HCT116 (cell line): ENCODE results near the gene LAMC2. TPM values are rescaled to one million over a fixed set of nuclear protein-coding genes. Genes with fewer than 3 reads are reported as not detected.

Source experiments
- ATAC-seq: fragments of 200-7000 bp; cut with Tn5 transposase; 2 replicates; pipeline ENCODE4 v1.9.1; 2020; ENCODE audit warnings: mild to moderate bottlenecking, moderate library complexity
- BruUV-seq: library from RNA; stranded (reverse); fragments of 400-500 nt; replicated peaks from 2 replicates; lab custom pipeline; 2021; lab: Mats Ljungman, UMichigan
- CTCF ChIA-PET: fragments of 300-600 bp; sonication (Branson Sonifier 250); formaldehyde crosslinking; loops from one replicate; lab custom pipeline; 2021; ENCODE audit warnings: antibody characterized with exemption; lab: Charles Lee
- POLR2A ChIA-PET: fragments of 300-600, 350-600 bp; sonication (Branson Sonifier 250); formaldehyde crosslinking; loops from one replicate; lab custom pipeline; 2021; ENCODE audit warnings: antibody characterized with exemption; lab: Charles Lee
- RAD21 ChIA-PET, 2 experiments: fragments of 300-600 bp; sonication (Branson Sonifier 250); formaldehyde crosslinking; loops; one replicate each; lab custom pipeline; 2023; ENCODE audit warnings: low total read pairs in 2 of 2; ENCODE audit not compliant: uncharacterized antibody in 2 of 2, unreplicated experiment in 2 of 2, low non-redundant PET in 1 of 2; lab: Charles Lee
- DNase-seq: peaks from one replicate; pipeline ENCODE4 v3.0.0-alpha.2; 2010; ENCODE audit warnings: low read depth, low spot score
- H2AFZ ChIP-seq: fragments of 200-600 bp; shearing (Covaris generic), sonication (generic); 2 replicates; pipeline ENCODE4 v1.6.1; 2017; ENCODE audit warnings: low read depth, mixed run types, mixed read lengths, antibody characterized with exemption, low read length; ENCODE audit not compliant: poor library complexity, severe bottlenecking
- H3K27ac ChIP-seq: 2 replicates; pipeline ENCODE4 v1.5.1; 2012; ENCODE audit warnings: low read depth, low read length
- H3K27me3 ChIP-seq: fragments of 200-600 bp; sonication (generic); 2 replicates; pipeline ENCODE4 v1.6.1; 2016; ENCODE audit warnings: mixed run types, low read length, mixed read lengths; ENCODE audit not compliant: insufficient read depth
- H3K36me3 ChIP-seq, 2 experiments: fragments of 200-500 bp in 1 of 2; fragments of 200-600 bp in 1 of 2; sonication (Bioruptor generic) in 1 of 2; sonication (generic) in 1 of 2; 2 replicates each; pipeline versions ENCODE4 v1.5.1 to v1.6.1; 2014 to 2016; ENCODE audit warnings: low read length in 2 of 2, inconsistent platforms in 1 of 2, mixed read lengths in 1 of 2, mixed run types in 1 of 2; ENCODE audit not compliant: insufficient read depth in 2 of 2, control insufficient read depth in 1 of 2
- H3K4me1 ChIP-seq, 2 experiments: fragments of 200-600 bp in 1 of 2; sonication (generic) in 1 of 2; 2 replicates each; pipeline versions ENCODE4 v1.5.1 to v1.6.1; 2012 to 2017; ENCODE audit warnings: low read length in 2 of 2, inconsistent platforms in 1 of 2, mild to moderate bottlenecking in 1 of 2, mixed read lengths in 1 of 2, mixed run types in 1 of 2, moderate library complexity in 1 of 2; ENCODE audit not compliant: insufficient read depth in 2 of 2, control insufficient read depth in 1 of 2
- H3K4me2 ChIP-seq: fragments of 200-600 bp; sonication (generic); 2 replicates; pipeline ENCODE4 v1.6.1; 2017; ENCODE audit warnings: mixed run types, low read length, mixed read lengths
- H3K4me3 ChIP-seq, 2 experiments: fragments of 200-600 bp in 1 of 2; sonication (generic) in 1 of 2; replicated peaks in 1 of 2; 2 replicates each; pipeline ENCODE4 v1.5.1; 2011 to 2016; ENCODE audit warnings: low read length in 2 of 2, control low read depth in 1 of 2, low read depth in 1 of 2, mild to moderate bottlenecking in 1 of 2, mixed read lengths in 1 of 2, mixed run types in 1 of 2
- H3K79me2 ChIP-seq: fragments of 200-600 bp; sonication (generic); 2 replicates; pipeline ENCODE4 v1.6.1; 2017; ENCODE audit warnings: mild to moderate bottlenecking, mixed run types, low read length, moderate library complexity, mixed read lengths; ENCODE audit not compliant: insufficient read depth
- H3K9ac ChIP-seq: fragments of 200-600 bp; sonication (generic); 2 replicates; pipeline ENCODE4 v1.6.1; 2016; ENCODE audit warnings: low read length, mixed read lengths
- H3K9me2 ChIP-seq: fragments of 200-600 bp; sonication (generic), shearing (Covaris generic); 2 replicates; pipeline ENCODE4 v1.6.1; 2017; ENCODE audit warnings: mixed run types, mild to moderate bottlenecking, moderate library complexity; ENCODE audit not compliant: insufficient read depth
- H3K9me3 ChIP-seq, 2 experiments: fragments of 200-500 bp in 1 of 2; fragments of 200-600 bp in 1 of 2; sonication (Bioruptor generic) in 1 of 2; sonication (generic) in 1 of 2; 2 replicates each; pipeline ENCODE4 v1.6.1; 2014 to 2017; ENCODE audit warnings: low read length in 2 of 2, mixed read lengths in 2 of 2, inconsistent platforms in 1 of 2, low read depth in 1 of 2, mild to moderate bottlenecking in 1 of 2, mixed run types in 1 of 2, moderate library complexity in 1 of 2; ENCODE audit not compliant: control insufficient read depth in 1 of 2, insufficient read depth in 1 of 2
- H4K20me1 ChIP-seq: fragments of 200-600 bp; sonication (generic), shearing (Covaris generic); 2 replicates; pipeline ENCODE4 v1.6.1; 2017; ENCODE audit warnings: mixed run types, mild to moderate bottlenecking, moderate library complexity; ENCODE audit not compliant: insufficient read depth
- ATF3 ChIP-seq: IDR thresholded peaks from 2 replicates; pipeline ENCODE4 v1.6.1; 2012
- MAX ChIP-seq: IDR thresholded peaks from 2 replicates; pipeline ENCODE4 v1.6.1; 2012
- SRF ChIP-seq: IDR thresholded peaks from 2 replicates; pipeline ENCODE4 v1.6.1; 2012; ENCODE audit warnings: low read depth
- intact Hi-C: fragments of 100-400 bp; cut with micrococcal nuclease; formaldehyde crosslinking; loops from 2 replicates; pipeline ENCODE4 v1.10.0; 2022
- total RNA-seq: library from RNA; stranded (reverse); gene quantifications from one replicate; pipeline ENCODE4 v1.2.1, GENCODE V29; 2021; ENCODE audit not compliant: unreplicated experiment

The LAMC2 gene
- total RNA-seq, 1 experiment from 2014 or later, result 22.2 TPM

- RAD21 ChIA-PET, result no interaction called here
- H2AFZ ChIP-seq, result no peak overlapping the region
- no peak for ATAC-seq
- no peak for TF ChIP-seq ATF3
- TF ChIP-seq, all 23 proteins: peak for 0
- Histone ChIP-seq H3K9me2 (no peaks in the 10 kb centered on the region), H3K4me1 (peaks cover 8 to 13% of the 10 kb centered on the region in 2 experiments), H3K9me3 (no peaks in the 10 kb centered on the region), H4K20me1 (no peaks in the 10 kb centered on the region), H3K27ac (no peak overlapping the region), H3K36me3 (no peaks in the 10 kb centered on the region), H3K79me2 (no peaks in the 10 kb centered on the region), H3K9ac (no peak overlapping the region), H3K4me2 (no peak overlapping the region), H3K4me3 (no peak overlapping the region), H3K27me3 (no peaks in the 10 kb centered on the region)
- no peak for DNase-seq
- no TSS peak for BruUV-seq
- CTCF ChIA-PET, result no interaction called here
- intact Hi-C loops, result no loop called here
- POLR2A ChIA-PET, result no interaction called here
Measured at GRCh38 chr1:183199304-183199703, 13.2 kb downstream of the LAMC2 start.

GRCh38 chr1:183200451-183200850, 14.4 kb downstream of the LAMC2 start:
- no peaks in the 10 kb centered on the region for H3K36me3 ChIP-seq
- no peaks in the 10 kb centered on the region for H3K9me3 ChIP-seq
- ChIA-PET RAD21 (no interaction called here), CTCF (no interaction called here)
- intact Hi-C loops, result no loop called here
- no peak for ATAC-seq
- H3K27ac ChIP-seq, result no peak overlapping the region
- H3K9me2 ChIP-seq, result no peaks in the 10 kb centered on the region
- no peaks in the 10 kb centered on the region for H3K27me3 ChIP-seq
- no peak for TF ChIP-seq SRF
- no peak for TF ChIP-seq MAX
- TF ChIP-seq, all 23 proteins: peak for 0
- no TSS peak for BruUV-seq
- H3K79me2 ChIP-seq, result no peaks in the 10 kb centered on the region
- H2AFZ ChIP-seq, result no peak overlapping the region
- POLR2A ChIA-PET, result no interaction called here
- H3K4me1 ChIP-seq, result peaks cover 2 to 3% of the 10 kb centered on the region in 2 experiments
- H3K4me2 ChIP-seq, result no peak overlapping the region
- no peaks in the 10 kb centered on the region for H4K20me1 ChIP-seq
- no peak overlapping the region for H3K9ac ChIP-seq
- DNase-seq, result no peak
- no peak overlapping the region for H3K4me3 ChIP-seq
